Muscle of leg (tissue), 11 donors: ENCODE measurements around the gene KCNIP4. TPM values are rescaled to one million over a fixed set of nuclear protein-coding genes. Genes with fewer than 3 reads are reported as not detected.

Experiments
- DNase-seq: peaks from one replicate; pipeline ENCODE4 v3.0.0; 2013
- H3K27ac ChIP-seq: one replicate; pipeline ENCODE4 v1.5.1; 2013; ENCODE audit warnings: mild to moderate bottlenecking, low read length, control low read depth
- H3K27me3 ChIP-seq: one replicate; pipeline ENCODE4 v1.6.1; 2013; ENCODE audit warnings: low read length; ENCODE audit not compliant: control insufficient read depth, insufficient read depth
- H3K36me3 ChIP-seq: one replicate; pipeline ENCODE4 v1.6.1; 2013; ENCODE audit warnings: low read length; ENCODE audit not compliant: control insufficient read depth, insufficient read depth
- H3K4me1 ChIP-seq: one replicate; pipeline ENCODE4 v1.6.1; 2013; ENCODE audit warnings: low read length; ENCODE audit not compliant: control insufficient read depth, insufficient read depth
- H3K4me3 ChIP-seq: one replicate; pipeline ENCODE4 v1.5.1; 2013; ENCODE audit warnings: low read length, control low read depth
- H3K9me3 ChIP-seq: replicated peaks from 2 replicates; pipeline ENCODE4 v1.6.1; 2013; ENCODE audit warnings: low read depth, low read length; ENCODE audit not compliant: control insufficient read depth
- whole genome bisulfite sequencing: methylation state at CpG from one replicate; pipeline ENCODE4 v1.1.5; 2013; ENCODE audit warnings: missing lambda C conversion rate; ENCODE audit not compliant: insufficient coverage; 5-methylcytosine and 5-hydroxymethylcytosine counted together
- polyA plus RNA-seq, 8 donors: library from polyadenylated mRNA; unstranded; fragments of 120-200 nt; gene quantifications; one replicate each; pipeline versions ENCODE4 v1.2.1 to v1.2.3, GENCODE V29; 2013; ENCODE audit warnings: inconsistent platforms in 1 of 8, low replicate concordance in 1 of 8; ENCODE audit not compliant: insufficient read length in 8 of 8, insufficient read depth in 1 of 8
- total RNA-seq: library from RNA; stranded (reverse); fragments of 120-200 nt; gene quantifications from one replicate; pipeline ENCODE4 v1.2.4, GENCODE V29; 2013

Gene KCNIP4
- total and polyA plus RNA-seq, 9 donors: 0.44 to 2.8 (median 1.6) TPM

- WGBS: no CpG with 5 or more reads among the region's 5 CpGs
- Histone ChIP-seq H3K36me3 (no peaks in the 10 kb centered on the region), H3K27ac (no peak overlapping the region), H3K27me3 (no peaks in the 10 kb centered on the region), H3K9me3 (no peaks in the 10 kb centered on the region), H3K4me3 (no peak overlapping the region), H3K4me1 (no peaks in the 10 kb centered on the region)
- no peak for DNase-seq
Observed at GRCh38 chr4:20857081-20857480, 1091.5 kb downstream of the KCNIP4 start.

- whole genome bisulfite sequencing: 75% methylated on average over 1 of the region's 2 CpGs
- H3K4me3 ChIP-seq: no peak overlapping the region
- no peaks in the 10 kb centered on the region for H3K4me1 ChIP-seq
Observed at GRCh38 chr4:20847124-20847747, 1101.3 kb downstream of the KCNIP4 start.

GRCh38 chr4:20844311-20844710, 1104.3 kb downstream of the KCNIP4 start:
- no peaks in the 10 kb centered on the region for H3K36me3 ChIP-seq
- H3K4me1 ChIP-seq: no peaks in the 10 kb centered on the region
- no CpG with 5 or more reads among the region's 4 CpGs for WGBS
- no peak overlapping the region for H3K27ac ChIP-seq
- H3K9me3 ChIP-seq: no peaks in the 10 kb centered on the region
- no peaks in the 10 kb centered on the region for H3K27me3 ChIP-seq
- DNase-seq: no peak
- H3K4me3 ChIP-seq: no peak overlapping the region

More at GRCh38 chr4:20847124-20847747, 1101.3 kb downstream of the KCNIP4 start:
- Histone ChIP-seq H3K27ac (no peak overlapping the region), H3K27me3 (no peaks in the 10 kb centered on the region), H3K9me3 (peaks cover 2% of the 10 kb centered on the region), H3K36me3 (no peaks in the 10 kb centered on the region)
- DNase-seq: no peak

GRCh38 chr4:20840648-20841190, 1107.9 kb downstream of the KCNIP4 start:
- H3K4me1 ChIP-seq: no peaks in the 10 kb centered on the region
- WGBS: no CpG with 5 or more reads among the region's 5 CpGs
- DNase-seq: no peak
- no peak overlapping the region for H3K4me3 ChIP-seq
- no peaks in the 10 kb centered on the region for H3K27me3 ChIP-seq
- H3K36me3 ChIP-seq: no peaks in the 10 kb centered on the region
- H3K9me3 ChIP-seq: no peaks in the 10 kb centered on the region
- no peak overlapping the region for H3K27ac ChIP-seq

GRCh38 chr4:20839957-20840356, 1108.6 kb downstream of the KCNIP4 start:
- H3K9me3 ChIP-seq: no peaks in the 10 kb centered on the region
- 0% methylated on average over 1 of the region's 1 CpG for WGBS
- H3K36me3 ChIP-seq: no peaks in the 10 kb centered on the region
- H3K4me1 ChIP-seq: no peaks in the 10 kb centered on the region
- no peaks in the 10 kb centered on the region for H3K27me3 ChIP-seq
- peak; percentile 47 for DNase-seq
- H3K4me3 ChIP-seq: no peak overlapping the region
- no peak overlapping the region for H3K27ac ChIP-seq

GRCh38 chr4:20838476-20838875, 1110.1 kb downstream of the KCNIP4 start:
- H3K27ac ChIP-seq: no peak overlapping the region
- no CpG with 5 or more reads among the region's 1 CpG for WGBS

GRCh38 chr4:20832826-20833225, 1115.7 kb downstream of the KCNIP4 start:
- H3K4me1 ChIP-seq: no peaks in the 10 kb centered on the region
- H3K9me3 ChIP-seq: no peaks in the 10 kb centered on the region
- no peaks in the 10 kb centered on the region for H3K36me3 ChIP-seq
- WGBS: no CpG with 5 or more reads among the region's 3 CpGs
- H3K27ac ChIP-seq: no peak overlapping the region
- H3K4me3 ChIP-seq: no peak overlapping the region
- DNase-seq: no peak
- no peaks in the 10 kb centered on the region for H3K27me3 ChIP-seq

More at GRCh38 chr4:20838476-20838875, 1110.1 kb downstream of the KCNIP4 start:
- DNase-seq: no peak
- Histone ChIP-seq H3K36me3 (no peaks in the 10 kb centered on the region), H3K9me3 (no peaks in the 10 kb centered on the region), H3K4me1 (no peaks in the 10 kb centered on the region), H3K4me3 (no peak overlapping the region), H3K27me3 (no peaks in the 10 kb centered on the region)

GRCh38 chr4:20831746-20832145, 1116.8 kb downstream of the KCNIP4 start:
- no peaks in the 10 kb centered on the region for H3K27me3 ChIP-seq
- no peak for DNase-seq
- no CpG with 5 or more reads among the region's 1 CpG for WGBS
- H3K4me3 ChIP-seq: no peak overlapping the region
- H3K9me3 ChIP-seq: no peaks in the 10 kb centered on the region
- no peaks in the 10 kb centered on the region for H3K36me3 ChIP-seq
- no peaks in the 10 kb centered on the region for H3K4me1 ChIP-seq
- no peak overlapping the region for H3K27ac ChIP-seq

GRCh38 chr4:20829617-20830357, 1118.8 kb downstream of the KCNIP4 start:
- H3K4me3 ChIP-seq: no peak overlapping the region
- 58% methylated on average over 2 of the region's 5 CpGs for WGBS
- no peaks in the 10 kb centered on the region for H3K36me3 ChIP-seq
- no peaks in the 10 kb centered on the region for H3K9me3 ChIP-seq
- H3K27ac ChIP-seq: no peak overlapping the region
- H3K27me3 ChIP-seq: no peaks in the 10 kb centered on the region
- H3K4me1 ChIP-seq: no peaks in the 10 kb centered on the region
- DNase-seq: no peak

GRCh38 chr4:20825505-20825904, 1123.1 kb downstream of the KCNIP4 start:
- Histone ChIP-seq H3K27ac (no peak overlapping the region), H3K4me1 (no peaks in the 10 kb centered on the region), H3K9me3 (no peaks in the 10 kb centered on the region), H3K4me3 (no peak overlapping the region), H3K27me3 (no peaks in the 10 kb centered on the region), H3K36me3 (no peaks in the 10 kb centered on the region)
- WGBS: 88% methylated on average over 2 of the region's 3 CpGs
- no peak for DNase-seq
